Measurements from ENCODE around the gene LITAF. TPM values are rescaled to one million over a fixed set of nuclear protein-coding genes. Genes with fewer than 3 reads are reported as not detected.
"Not testable (repeated sequence)": the region's sequence is repeated elsewhere in the genome, so short reads cannot be mapped to it uniquely, and the experiment has no call there.

Gene LITAF
- total RNA-seq, 1 experiment from 2014 or later = 328 TPM

DNA sequence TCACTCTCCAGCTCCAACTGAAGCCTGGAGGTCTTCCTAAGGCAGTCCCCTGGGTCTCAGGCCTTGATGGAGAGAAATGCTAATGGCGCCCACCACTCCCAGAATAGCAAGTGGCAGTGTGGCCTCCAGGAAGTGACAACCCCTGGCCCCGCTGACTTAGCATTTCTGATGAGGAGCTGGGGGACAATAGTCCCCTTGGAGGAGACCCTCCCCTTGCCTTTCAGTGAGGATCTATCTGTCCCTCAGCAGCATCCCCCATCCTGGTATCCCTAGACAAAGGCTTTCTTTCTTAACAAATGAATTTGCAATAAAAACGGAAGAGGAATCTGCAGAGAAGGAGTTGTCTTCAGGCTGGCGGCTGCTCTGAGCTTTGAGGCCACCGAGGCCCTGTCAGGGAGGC is 68.8 kb downstream of the LITAF start:
- Mint-ChIP-seq H3K9me3 (ENCODE audit: low read depth, unreplicated experiment) (no peaks in the 10 kb centered on the region), H3K27ac (ENCODE audit: unreplicated experiment) (no peak overlapping the region), H3K36me3 (ENCODE audit: insufficient read depth, unreplicated experiment) (peaks cover 5% of the 10 kb centered on the region), H3K4me1 (ENCODE audit: low read depth, unreplicated experiment) (no peaks in the 10 kb centered on the region), H3K27me3 (ENCODE audit: unreplicated experiment) (no peaks in the 10 kb centered on the region), H3K4me3 (ENCODE audit: low read depth, unreplicated experiment) (no peak overlapping the region)
- TF ChIP-seq CTCF (IDR thresholded peaks at IDR 0.05; ENCODE audit: unreplicated experiment) = no peak
- DNase-seq = no peak
- CTCF ChIA-PET = interaction anchor here (1.0 kb wide), 1 partner anchor 43 kb away, joined by 3 read pairs; no protein-coding TSS in a partner anchor
- intact Hi-C loops (cut with micrococcal nuclease; ENCODE audit: unreplicated experiment) = no loop called here
- BruUV-seq (replicated peaks) = no TSS peak

GRCh38 chr16:11515540-11516430 is 70.9 kb downstream of the LITAF start:
- intact Hi-C loops (cut with micrococcal nuclease; ENCODE audit: unreplicated experiment) = no loop called here
- BruUV-seq (replicated peaks) = no TSS peak
- no peak overlapping the region for H3K27ac Mint-ChIP-seq (ENCODE audit: unreplicated experiment)
- no peaks in the 10 kb centered on the region for H3K4me1 Mint-ChIP-seq (ENCODE audit: low read depth, unreplicated experiment)
- no peaks in the 10 kb centered on the region for H3K27me3 Mint-ChIP-seq (ENCODE audit: unreplicated experiment)
- no peaks in the 10 kb centered on the region for H3K9me3 Mint-ChIP-seq (ENCODE audit: low read depth, unreplicated experiment)
- TF ChIP-seq CTCF (IDR thresholded peaks at IDR 0.05; ENCODE audit: unreplicated experiment) = no peak
- DNase-seq = no peak
- H3K36me3 Mint-ChIP-seq (ENCODE audit: insufficient read depth, unreplicated experiment) = peaks cover 5% of the 10 kb centered on the region
- CTCF ChIA-PET = interaction anchor here (1.1 kb wide), 1 partner anchor 10 kb away, joined by 4 read pairs; no protein-coding TSS in a partner anchor
- H3K4me3 Mint-ChIP-seq (ENCODE audit: low read depth, unreplicated experiment) = no peak overlapping the region

- no TSS peak for BruUV-seq (replicated peaks)
- H3K27me3 Mint-ChIP-seq (ENCODE audit: unreplicated experiment) = no peaks in the 10 kb centered on the region
- CTCF ChIA-PET = no interaction called here
- H3K4me1 Mint-ChIP-seq (ENCODE audit: low read depth, unreplicated experiment) = no peaks in the 10 kb centered on the region
- H3K36me3 Mint-ChIP-seq (ENCODE audit: insufficient read depth, unreplicated experiment) = peaks cover 5% of the 10 kb centered on the region
- DNase-seq = no peak
- intact Hi-C loops (cut with micrococcal nuclease; ENCODE audit: unreplicated experiment) = no loop called here
- H3K27ac Mint-ChIP-seq (ENCODE audit: unreplicated experiment) = no peak overlapping the region
- H3K4me3 Mint-ChIP-seq (ENCODE audit: low read depth, unreplicated experiment) = no peak overlapping the region
- TF ChIP-seq CTCF (IDR thresholded peaks at IDR 0.05; ENCODE audit: unreplicated experiment) = no peak
- H3K9me3 Mint-ChIP-seq (ENCODE audit: low read depth, unreplicated experiment) = no peaks in the 10 kb centered on the region
Observed at GRCh38 chr16:11514283-11514682, 72.4 kb downstream of the LITAF start.

DNA sequence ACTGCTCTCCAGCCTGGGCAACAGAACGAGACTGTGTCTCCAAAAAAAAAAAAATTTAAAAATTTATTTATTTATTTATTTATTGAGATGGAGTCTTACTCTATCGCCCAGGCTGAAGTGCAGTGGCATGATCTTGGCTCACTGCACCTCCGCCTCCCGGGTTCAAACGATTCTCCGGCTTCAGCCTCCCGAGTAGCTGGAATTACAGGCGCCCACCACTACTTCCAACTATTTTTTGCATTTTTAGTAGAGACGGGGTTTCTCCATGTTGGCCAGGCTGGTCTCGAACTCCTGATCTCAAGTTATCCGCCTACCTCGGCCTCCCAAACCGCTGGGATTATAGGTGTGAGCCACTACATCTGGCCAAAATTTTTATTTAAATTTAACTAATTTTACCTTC is 73.4 kb downstream of the LITAF start:
- H3K27ac Mint-ChIP-seq (ENCODE audit: unreplicated experiment); BruUV-seq (replicated peaks); H3K36me3 Mint-ChIP-seq (ENCODE audit: insufficient read depth, unreplicated experiment); H3K27me3 Mint-ChIP-seq (ENCODE audit: unreplicated experiment); intact Hi-C loops (cut with micrococcal nuclease; ENCODE audit: unreplicated experiment); DNase-seq; CTCF ChIA-PET; H3K9me3 Mint-ChIP-seq (ENCODE audit: low read depth, unreplicated experiment); H3K4me1 Mint-ChIP-seq (ENCODE audit: low read depth, unreplicated experiment); H3K4me3 Mint-ChIP-seq (ENCODE audit: low read depth, unreplicated experiment): not testable (repeated sequence)

DNA sequence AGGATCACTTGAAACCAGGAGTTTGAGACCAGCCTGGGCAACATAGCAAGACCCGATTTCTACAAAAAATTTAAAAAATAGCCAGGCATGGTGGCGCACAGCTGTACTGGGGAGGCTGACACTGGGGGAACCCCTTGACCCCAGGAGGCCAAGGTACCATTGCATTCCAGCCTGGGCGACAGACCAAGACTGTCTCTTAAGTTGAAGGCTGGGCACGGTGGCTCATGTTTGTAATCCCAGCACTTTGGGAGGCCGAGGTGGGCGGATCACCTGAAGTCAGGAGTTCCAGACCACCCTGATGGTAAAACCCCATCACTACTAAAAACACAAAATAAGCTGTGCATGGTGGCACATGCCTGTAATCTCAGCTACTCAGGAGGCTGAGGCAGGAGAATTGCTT is 74.9 kb downstream of the LITAF start:
- TF ChIP-seq CTCF (IDR thresholded peaks at IDR 0.05; ENCODE audit: unreplicated experiment) = no peak
- H3K36me3 Mint-ChIP-seq (ENCODE audit: insufficient read depth, unreplicated experiment) = no peaks in the 10 kb centered on the region
- no peak for DNase-seq
- no peak overlapping the region for H3K27ac Mint-ChIP-seq (ENCODE audit: unreplicated experiment)
- BruUV-seq (replicated peaks) = no TSS peak
- intact Hi-C loops (cut with micrococcal nuclease; ENCODE audit: unreplicated experiment) = no loop called here
- no peak overlapping the region for H3K4me3 Mint-ChIP-seq (ENCODE audit: low read depth, unreplicated experiment)
- CTCF ChIA-PET = no interaction called here
- no peaks in the 10 kb centered on the region for H3K9me3 Mint-ChIP-seq (ENCODE audit: low read depth, unreplicated experiment)
- no peaks in the 10 kb centered on the region for H3K4me1 Mint-ChIP-seq (ENCODE audit: low read depth, unreplicated experiment)
- H3K27me3 Mint-ChIP-seq (ENCODE audit: unreplicated experiment) = no peaks in the 10 kb centered on the region
